Activated CD8-positive, alpha-beta T cell treated with anti-CD3 and anti-CD28 coated beads for 36 hours (primary cell): ENCODE data around the gene CDH9. TPM values are rescaled to one million over a fixed set of nuclear protein-coding genes. Genes with fewer than 3 reads are reported as not detected.

ENCODE experiments used
- ATAC-seq: fragments of 200-7000 bp; cut with Tn5 transposase; one replicate; pipeline ENCODE4 v1.10.0; 2021; ENCODE audit warnings: mild to moderate bottlenecking, moderate library complexity
- CTCF ChIA-PET: fragments of 350-600 bp; sonication (Branson Sonifier 250); formaldehyde crosslinking; loops from one replicate; lab custom pipeline; 2021; ENCODE audit warnings: antibody characterized with exemption; lab: Charles Lee
- POLR2A ChIA-PET: fragments of 350-600 bp; sonication (Branson Sonifier 250); formaldehyde crosslinking; loops from one replicate; lab custom pipeline; 2021; ENCODE audit warnings: antibody characterized with exemption; lab: Charles Lee
- DNase-seq: peaks from one replicate; pipeline ENCODE4 v3.0.0-alpha.2; 2020
- H3K27ac Mint-ChIP-seq: one replicate; pipeline ENCODE4 v1.8.0; 2021; ENCODE audit warnings: mild to moderate bottlenecking, mixed read lengths
- H3K27me3 Mint-ChIP-seq: one replicate; pipeline ENCODE4 v1.8.0; 2021; ENCODE audit warnings: mixed read lengths
- H3K36me3 Mint-ChIP-seq: one replicate; pipeline ENCODE4 v1.8.0; 2021; ENCODE audit warnings: low read depth, mixed read lengths
- H3K4me1 Mint-ChIP-seq: one replicate; pipeline ENCODE4 v1.8.0; 2021; ENCODE audit warnings: low read depth, mixed read lengths
- H3K4me3 Mint-ChIP-seq: one replicate; pipeline ENCODE4 v1.8.0; 2021; ENCODE audit warnings: mild to moderate bottlenecking, moderate library complexity, mixed read lengths
- H3K9me3 Mint-ChIP-seq: one replicate; pipeline ENCODE4 v1.8.0; 2021; ENCODE audit warnings: mixed read lengths
- CTCF ChIP-seq: fragments of 200-600 bp; IDR thresholded peaks from one replicate; pipeline ENCODE4 v1.8.0; 2022; ENCODE audit warnings: antibody characterized with exemption, mild to moderate bottlenecking
- intact Hi-C: fragments of 100-400 bp; cut with micrococcal nuclease; formaldehyde crosslinking; loops from one replicate; pipeline ENCODE4 v1.10.0; 2022
- total RNA-seq, 2 experiments: library from RNA; stranded (reverse); gene quantifications; one replicate each; pipeline ENCODE4 v1.2.3, GENCODE V29; 2021

Gene CDH9
- total RNA-seq, 2 experiments from 2014 or later, result not detected

GRCh38 chr5:26940994-26941393 is 97.4 kb downstream of the CDH9 start:
- Mint-ChIP-seq H3K4me1 (no peaks in the 10 kb centered on the region), H3K4me3 (no peak overlapping the region), H3K27ac (no peak overlapping the region), H3K9me3 (peaks cover 7% of the 10 kb centered on the region), H3K27me3 (no peaks in the 10 kb centered on the region), H3K36me3 (no peaks in the 10 kb centered on the region)
- ATAC-seq, result no peak
- no peak for DNase-seq
- ChIA-PET POLR2A (no interaction called here), CTCF (no interaction called here)
- no peak for TF ChIP-seq CTCF
- intact Hi-C loops, result no loop called here

GRCh38 chr5:26932238-26932637 is 106.1 kb downstream of the CDH9 start:
- H3K9me3 Mint-ChIP-seq, result peaks cover 20% of the 10 kb centered on the region
- CTCF ChIA-PET, result no interaction called here
- H3K36me3 Mint-ChIP-seq, result no peaks in the 10 kb centered on the region
- H3K27me3 Mint-ChIP-seq, result no peaks in the 10 kb centered on the region
- ATAC-seq, result no peak
- no peak overlapping the region for H3K27ac Mint-ChIP-seq
- no peaks in the 10 kb centered on the region for H3K4me1 Mint-ChIP-seq
- no peak for DNase-seq
- POLR2A ChIA-PET, result no interaction called here
- TF ChIP-seq CTCF, result no peak
- no peak overlapping the region for H3K4me3 Mint-ChIP-seq
- intact Hi-C loops, result no loop called here

DNA sequence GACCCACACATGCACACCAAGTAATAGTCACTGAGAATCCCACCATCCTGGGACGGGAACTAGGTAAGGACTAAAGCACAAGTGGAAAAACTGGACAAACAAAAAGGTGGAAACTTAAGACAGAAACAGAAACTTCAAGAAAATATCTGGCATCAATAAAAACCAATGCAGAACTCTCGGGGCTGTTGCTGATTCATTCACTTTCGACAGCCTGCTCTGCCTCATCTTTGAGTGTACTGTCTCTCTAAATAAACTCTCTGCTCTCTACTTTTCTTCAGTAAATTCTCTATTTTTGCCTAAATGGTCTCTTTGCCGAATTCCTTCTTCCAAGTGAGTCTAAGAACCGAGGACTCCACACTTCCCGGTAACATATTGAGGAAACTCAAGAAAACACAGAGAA is 116.9 kb downstream of the CDH9 start:
- intact Hi-C loops, result no loop called here
- Mint-ChIP-seq H3K9me3 (peaks cover 18% of the 10 kb centered on the region), H3K27ac (no peak overlapping the region), H3K4me3 (no peak overlapping the region), H3K4me1 (no peaks in the 10 kb centered on the region), H3K27me3 (no peaks in the 10 kb centered on the region), H3K36me3 (no peaks in the 10 kb centered on the region)
- no peak for DNase-seq
- ATAC-seq, result no peak
- ChIA-PET POLR2A (no interaction called here), CTCF (no interaction called here)
- no peak for TF ChIP-seq CTCF

DNA sequence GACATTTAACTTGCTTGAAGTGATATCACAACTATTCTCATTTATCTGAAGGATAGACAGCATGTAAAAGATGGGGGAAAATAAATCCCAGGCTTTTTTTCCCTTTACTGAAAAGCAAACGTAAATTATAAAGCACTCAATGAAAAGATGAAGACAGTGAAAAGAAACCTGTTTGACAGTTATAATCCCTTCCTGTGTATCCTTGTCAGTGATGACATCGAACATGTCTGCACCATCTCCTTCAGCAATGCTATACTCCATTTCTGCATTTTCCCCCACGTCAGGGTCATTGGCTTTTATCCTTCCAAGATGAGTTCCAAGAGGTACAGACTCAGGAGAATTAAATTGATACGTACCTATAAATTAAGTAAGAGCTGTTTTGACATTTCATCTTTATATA is 134.9 kb downstream of the CDH9 start:
- Mint-ChIP-seq H3K27me3 (no peaks in the 10 kb centered on the region), H3K27ac (no peak overlapping the region), H3K4me3 (no peak overlapping the region), H3K9me3 (peaks cover 10% of the 10 kb centered on the region), H3K4me1 (no peaks in the 10 kb centered on the region), H3K36me3 (no peaks in the 10 kb centered on the region)
- DNase-seq, result no peak
- ChIA-PET POLR2A (no interaction called here), CTCF (no interaction called here)
- ATAC-seq, result no peak
- no peak for TF ChIP-seq CTCF
- intact Hi-C loops, result no loop called here

DNA sequence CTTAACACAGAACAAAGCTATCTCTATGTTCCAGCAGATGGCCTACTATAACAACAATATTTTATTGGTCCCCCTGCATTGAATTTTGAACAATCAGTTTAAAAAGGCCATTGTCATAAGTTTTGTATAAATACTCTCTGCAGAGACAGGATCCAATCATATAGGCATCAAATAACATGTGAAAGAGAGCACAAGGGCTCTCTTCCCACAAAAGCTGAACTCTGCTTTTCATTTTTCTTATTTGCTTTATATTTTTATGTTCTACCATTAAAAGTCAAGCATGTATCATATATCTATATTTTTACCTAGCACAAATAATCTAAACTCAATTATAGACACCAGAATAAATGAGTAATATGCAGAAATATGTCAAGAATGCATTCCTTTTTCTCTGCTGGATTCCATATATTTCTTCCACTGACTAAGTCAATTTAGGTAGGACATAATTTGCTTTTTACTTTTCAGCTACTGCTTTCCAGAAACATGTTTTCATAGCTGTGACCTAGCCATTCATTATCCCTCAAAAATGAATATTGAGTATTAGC is 143.6 kb downstream of the CDH9 start:
- CTCF ChIA-PET, result no interaction called here
- Mint-ChIP-seq H3K4me1 (no peaks in the 10 kb centered on the region), H3K9me3 (peaks cover 18% of the 10 kb centered on the region), H3K27ac (no peak overlapping the region), H3K36me3 (no peaks in the 10 kb centered on the region), H3K4me3 (no peak overlapping the region), H3K27me3 (no peaks in the 10 kb centered on the region)
- DNase-seq (no peak), ATAC-seq (no peak)
- POLR2A ChIA-PET, result no interaction called here
- TF ChIP-seq CTCF, result no peak
- intact Hi-C loops, result no loop called here
